ENCODE measurements around the gene SYT1. TPM values are rescaled to one million over a fixed set of nuclear protein-coding genes. Genes with fewer than 3 reads are reported as not detected.

The SYT1 gene
- total and polyA plus RNA-seq, 2 of the 8 experiments (the other 6 are each of a cell fraction or from before 2014, with no cell fraction given) = 11.0 to 34.6 TPM

- TF ChIP-seq JUND (IDR thresholded peaks at IDR 0.05; ENCODE audit: low read length) (no peak), TBP (IDR thresholded peaks at IDR 0.05; ENCODE audit: low read depth, low read length) (no peak), TEAD4 (IDR thresholded peaks at IDR 0.05; ENCODE audit: low read depth, low read length) (no peak), EGR1 (IDR thresholded peaks at IDR 0.05; ENCODE audit: borderline replicate concordance, low read depth, low read length) (no peak), CTCF (IDR thresholded peaks at IDR 0.05; ENCODE audit: control extremely low read depth in 1 of 3, insufficient read depth in 1 of 3, low read depth in 1 of 3, low read length in 3 of 3) (no peak), RXRA (IDR thresholded peaks at IDR 0.05; ENCODE audit: insufficient read depth, low read depth, low read length) (no peak), MAFK (IDR thresholded peaks at IDR 0.05; ENCODE audit: low read depth, low read length) (no peak)
These were observed 517.0 kb downstream of the SYT1 start (continued) for GRCh38 chr12:79381248-79382208.

Data from H1 (cell line).